Transverse colon (tissue), 4 donors: Measurements from ENCODE around the gene STXBP4. TPM values are rescaled to one million over a fixed set of nuclear protein-coding genes. Genes with fewer than 3 reads are reported as not detected.
"Not testable (repeated sequence)": the region's sequence is repeated elsewhere in the genome, so short reads cannot be mapped to it uniquely, and the experiment has no call there.

ENCODE experiments used
- DNase-seq: peaks from one replicate; pipeline ENCODE4 v3.0.0-alpha.2; 2019
- H3K27ac ChIP-seq, 4 donors: fragments of 200-600 bp; sonication (generic); 2 replicates each; pipeline ENCODE4 v1.5.1; 2016 to 2018; ENCODE audit warnings: inconsistent platforms in 4 of 4
- H3K27me3 ChIP-seq: fragments of 200-600 bp; sonication (generic); 2 replicates; pipeline ENCODE4 v1.5.1; 2017; ENCODE audit warnings: inconsistent platforms
- H3K36me3 ChIP-seq, 4 donors: fragments of 200-600 bp; sonication (generic); 2 replicates each; pipeline ENCODE4 v1.5.1; 2017 to 2019; ENCODE audit warnings: inconsistent platforms in 4 of 4
- H3K4me1 ChIP-seq, 4 donors: fragments of 200-600 bp; sonication (generic); 2 replicates each; pipeline ENCODE4 v1.5.1; 2017 to 2020; ENCODE audit warnings: inconsistent platforms in 4 of 4
- H3K4me3 ChIP-seq, 4 donors: fragments of 200-600 bp; sonication (generic); 1 replicate in 1 of 4; 2 replicates in 3 of 4; pipeline versions ENCODE4 v1.5.1 to v1.6.1; 2017 to 2019; ENCODE audit warnings: inconsistent platforms in 4 of 4
- H3K9me3 ChIP-seq, 2 donors: fragments of 200-600 bp; sonication (generic); 2 replicates each; pipeline ENCODE4 v1.5.1; 2017 to 2019; ENCODE audit warnings: inconsistent platforms in 2 of 2
- CTCF ChIP-seq, 5 experiments: fragments of 200-600 bp in 3 of 5; fragments of 450-650 bp in 2 of 5; sonication (generic) in 3 of 5; IDR thresholded peaks; 1 replicate in 2 of 5; 2 replicates in 3 of 5; pipeline ENCODE4 v1.5.1; 2016 to 2017; ENCODE audit warnings: antibody characterized with exemption in 5 of 5, inconsistent platforms in 3 of 5, mild to moderate bottlenecking in 2 of 5, moderate library complexity in 1 of 5
- EP300 ChIP-seq: sonication (generic); formaldehyde crosslinking; IDR thresholded peaks from one replicate; pipeline ENCODE4 v1.6.1; 2017; ENCODE audit warnings: antibody characterized with exemption, low read depth
- POLR2A ChIP-seq: fragments of 450-650 bp; IDR thresholded peaks from one replicate; pipeline ENCODE4 v1.6.1; 2016; ENCODE audit warnings: antibody characterized with exemption, mild to moderate bottlenecking, moderate library complexity
- POLR2AphosphoS5 ChIP-seq, 3 donors: sonication (generic); formaldehyde crosslinking; IDR thresholded peaks; one replicate each; pipeline ENCODE4 v1.6.1; 2016; ENCODE audit warnings: antibody characterized with exemption in 3 of 3
- WGBS, 2 donors: methylation state at CpG; one replicate each; pipeline ENCODE4 v1.1.5; 2018; ENCODE audit warnings: low coverage in 1 of 2; 5-methylcytosine and 5-hydroxymethylcytosine counted together
- in situ Hi-C, 4 donors: fragments of 200-750 bp; cut with MboI; loops; one replicate each; pipeline versions ENCODE4 v1.15.0 to v1.15.1; 2017; ENCODE audit warnings: low sequenced_read_pairs in 3 of 4, low pct_ligation_motif_present in 1 of 4, low pct_unique_long_range_greater_than_20kb in 1 of 4
- intact Hi-C: fragments of 100-400 bp; cut with DNase I; formaldehyde crosslinking; loops from one replicate; pipeline ENCODE4 v1.15.1; 2023; ENCODE audit warnings: low total_unique reads
- total RNA-seq, 4 donors: library from RNA; depleted of rRNA; stranded (reverse); fragments of >200 nt; gene quantifications; one replicate each; pipeline ENCODE4 v1.1.0, GENCODE V29; 2016

The STXBP4 gene
- total RNA-seq, 4 donors from 2014 or later: 1.4 to 16.2 (median 4.4) TPM

GRCh38 chr17:55068862-55069811, 100.6 kb downstream of the STXBP4 start:
- Histone ChIP-seq H3K27ac (no peak overlapping the region), H3K36me3 (no peaks in the 10 kb centered on the region), H3K9me3 (no peaks in the 10 kb centered on the region), H3K4me1 (no peaks in the 10 kb centered on the region), H3K27me3 (no peaks in the 10 kb centered on the region), H3K4me3 (no peak overlapping the region)
- TF ChIP-seq EP300 (no peak), POLR2A (no peak), POLR2AphosphoS5 (IDR thresholded peaks at IDR 0.05) (no peak), CTCF (IDR thresholded peaks at IDR 0.05) (no peak)
- intact Hi-C loops: no loop called here
- 42 to 49% methylated on average over 4 of the region's 4 CpGs for WGBS, 2 donors
- in situ Hi-C loops: loop anchor here in 1 of 4 donors (25.0 kb wide), 1 partner anchor 93 kb away; no protein-coding TSS in a partner anchor
- DNase-seq: no peak

DNA sequence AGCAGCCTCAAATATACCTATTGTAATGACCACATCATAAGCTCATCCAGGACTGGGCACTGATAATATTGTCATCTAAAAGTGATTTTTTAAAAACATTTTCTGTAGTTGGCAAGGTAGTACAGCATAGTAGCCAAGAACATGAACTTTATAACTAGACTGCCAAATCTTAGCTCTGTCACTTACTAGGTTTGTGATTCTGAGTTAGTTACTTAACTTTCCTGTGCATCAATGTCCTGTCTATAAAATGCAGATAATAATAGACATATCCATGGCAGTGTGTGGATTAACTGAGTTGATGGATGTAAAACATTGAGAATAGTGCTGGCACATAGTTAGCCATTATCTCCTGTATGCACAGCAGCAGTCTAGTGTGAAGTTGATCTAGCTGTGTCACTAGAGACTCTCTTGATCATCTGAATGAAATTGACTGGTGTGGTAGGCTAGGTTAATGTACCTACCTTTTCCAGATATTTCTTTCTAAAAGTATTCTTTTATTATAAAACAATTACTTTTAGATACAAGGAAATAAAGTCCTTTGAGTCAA, 101.5 kb downstream of the STXBP4 start:
- no peaks in the 10 kb centered on the region for H3K36me3 ChIP-seq
- no peak for DNase-seq
- no peaks in the 10 kb centered on the region for H3K27me3 ChIP-seq
- H3K27ac ChIP-seq: no peak overlapping the region
- TF ChIP-seq POLR2A: no peak
- TF ChIP-seq CTCF (IDR thresholded peaks at IDR 0.05): no peak
- no peak for TF ChIP-seq POLR2AphosphoS5 (IDR thresholded peaks at IDR 0.05)
- TF ChIP-seq EP300: no peak
- H3K4me3 ChIP-seq: no peak overlapping the region
- no peaks in the 10 kb centered on the region for H3K9me3 ChIP-seq
- in situ Hi-C loops (loop anchor here in 1 of 4 donors (25.0 kb wide), 1 partner anchor 92 kb away; no protein-coding TSS in a partner anchor), intact Hi-C loops (no loop called here)
- H3K4me1 ChIP-seq: no peaks in the 10 kb centered on the region

DNA sequence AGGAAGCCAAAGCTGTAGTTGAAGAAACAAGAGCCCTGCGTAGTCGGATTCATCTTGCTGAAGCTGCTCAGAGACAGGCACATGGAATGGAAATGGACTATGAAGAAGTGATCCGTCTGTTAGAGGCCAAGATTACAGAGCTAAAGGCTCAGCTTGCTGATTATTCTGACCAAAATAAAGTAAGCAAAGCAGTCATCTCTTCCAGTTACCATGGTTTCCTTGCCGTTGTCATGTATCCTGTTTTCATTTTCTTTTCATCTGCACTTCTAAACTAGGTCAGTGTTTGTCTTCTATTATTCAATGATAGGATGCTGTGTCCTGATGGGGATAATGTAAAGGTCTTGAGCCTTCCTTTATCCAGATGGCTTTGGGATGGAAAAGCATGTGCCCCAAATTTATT, 104.3 kb downstream of the STXBP4 start:
- Histone ChIP-seq H3K4me3 (no peak overlapping the region), H3K4me1 (no peaks in the 10 kb centered on the region), H3K36me3 (no peaks in the 10 kb centered on the region), H3K27me3 (no peaks in the 10 kb centered on the region), H3K27ac (no peak overlapping the region), H3K9me3 (no peaks in the 10 kb centered on the region)
- 72 to 80% methylated on average over 4 of the region's 4 CpGs for WGBS, 2 donors
- no peak for DNase-seq
- intact Hi-C loops (no loop called here), in situ Hi-C loops (loop anchor here in 1 of 4 donors (25.0 kb wide), 1 partner anchor 89 kb away; no protein-coding TSS in a partner anchor)
- TF ChIP-seq POLR2AphosphoS5 (IDR thresholded peaks at IDR 0.05) (no peak), EP300 (no peak), CTCF (IDR thresholded peaks at IDR 0.05) (no peak), POLR2A (no peak)

DNA sequence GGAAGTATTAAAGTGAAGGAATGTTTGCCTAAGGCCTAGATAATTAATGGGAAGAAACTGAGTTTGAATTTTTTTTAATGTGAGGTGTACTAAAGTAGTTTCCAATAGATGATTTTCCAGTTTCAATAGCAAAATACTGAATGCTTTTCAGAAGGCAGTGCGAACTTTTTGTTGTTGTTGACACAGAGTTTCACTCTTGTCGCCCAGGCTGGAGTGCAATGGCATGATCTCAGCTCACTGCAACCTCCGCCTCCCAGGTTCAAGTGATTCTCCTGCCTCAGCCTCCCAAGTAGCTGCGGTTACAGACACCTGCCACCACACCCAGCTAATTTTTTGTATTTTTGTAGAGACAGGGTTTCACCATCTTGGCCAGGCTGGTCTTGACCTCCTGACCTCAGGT, 104.9 kb downstream of the STXBP4 start:
- H3K9me3 ChIP-seq, H3K27me3 ChIP-seq, H3K27ac ChIP-seq, H3K4me1 ChIP-seq, intact Hi-C loops, DNase-seq, H3K4me3 ChIP-seq, H3K36me3 ChIP-seq: not testable (repeated sequence)
- 89 to 94% methylated on average over 3 to 4 of the region's 4 CpGs for WGBS, 2 donors
- in situ Hi-C loops: loop anchor here in 1 of 4 donors (25.0 kb wide), 1 partner anchor 89 kb away; no protein-coding TSS in a partner anchor
